ENCODE measurements around the gene BRIP1. TPM values are rescaled to one million over a fixed set of nuclear protein-coding genes. Genes with fewer than 3 reads are reported as not detected.

BRIP1 gene
- total RNA-seq, 1 experiment from 2014 or later, result 9.4 TPM

GRCh38 chr17:61843435-61843834 is 19.9 kb downstream of the BRIP1 start:
- H3K36me3 ChIP-seq (ENCODE audit: control insufficient read depth, insufficient read depth, low read length), result no peaks in the 10 kb centered on the region
- intact Hi-C loops (cut with micrococcal nuclease; ENCODE audit: unreplicated experiment) (no loop called here), in situ Hi-C loops (cut with HindIII; ENCODE audit: low pct_unique_long_range_greater_than_20kb, low sequenced_read_pairs) (no loop called here)
- ATAC-seq (no peak), DNase-seq (ENCODE audit: low read depth, low spot score) (no peak)
- TF ChIP-seq SIN3A (IDR thresholded peaks at IDR 0.05; ENCODE audit: borderline replicate concordance, insufficient read depth, low read depth, low read length), result no peak
- TF ChIP-seq TCF7L2 (IDR thresholded peaks at IDR 0.05; ENCODE audit: low read depth, low read length), result no peak
- no peak for TF ChIP-seq REST (IDR thresholded peaks at IDR 0.05; ENCODE audit: insufficient read depth in 1 of 2, low read depth in 2 of 2, low read length in 1 of 2)
- no peak for TF ChIP-seq POLR2AphosphoS5 (IDR thresholded peaks at IDR 0.05; ENCODE audit: low read depth, low read length)
- no peak for TF ChIP-seq CTCF (IDR thresholded peaks at IDR 0.05)
- no peak overlapping the region for H3K4me3 ChIP-seq (ENCODE audit: low read depth in 2 of 2, low read length in 2 of 2)
- POLR2A ChIA-PET, result no interaction called here
- CTCF ChIA-PET, result no interaction called here
- no peaks in the 10 kb centered on the region for H3K27me3 ChIP-seq (ENCODE audit: control insufficient read depth, insufficient read depth, low read length)
- no peaks in the 10 kb centered on the region for H3K9me3 ChIP-seq (ENCODE audit: control insufficient read depth, insufficient read depth, low read depth, low read length)
- BruUV-seq (replicated peaks), result no TSS peak
- no peak overlapping the region for H3K27ac ChIP-seq (ENCODE audit: low read length)
- no peaks in the 10 kb centered on the region for H3K4me1 ChIP-seq (ENCODE audit: control insufficient read depth, insufficient read depth, low read length)

- H3K4me3 ChIP-seq (ENCODE audit: low read depth in 2 of 2, low read length in 2 of 2), result no peak overlapping the region
- ATAC-seq (no peak), DNase-seq (ENCODE audit: low read depth, low spot score) (no peak)
- H3K9me3 ChIP-seq (ENCODE audit: control insufficient read depth, insufficient read depth, low read depth, low read length), result no peaks in the 10 kb centered on the region
- TF ChIP-seq REST (IDR thresholded peaks at IDR 0.05; ENCODE audit: insufficient read depth in 1 of 2, low read depth in 2 of 2, low read length in 1 of 2) (no peak), CTCF (IDR thresholded peaks at IDR 0.05) (no peak)
- BruUV-seq (replicated peaks), result no TSS peak
- in situ Hi-C loops (cut with HindIII; ENCODE audit: low pct_unique_long_range_greater_than_20kb, low sequenced_read_pairs) (no loop called here), intact Hi-C loops (cut with micrococcal nuclease; ENCODE audit: unreplicated experiment) (no loop called here)
- CTCF ChIA-PET, result no interaction called here
- H3K4me1 ChIP-seq (ENCODE audit: control insufficient read depth, insufficient read depth, low read length), result no peaks in the 10 kb centered on the region
- POLR2A ChIA-PET, result no interaction called here
- no peak overlapping the region for H3K27ac ChIP-seq (ENCODE audit: low read length)
- H3K36me3 ChIP-seq (ENCODE audit: control insufficient read depth, insufficient read depth, low read length), result no peaks in the 10 kb centered on the region
- no peaks in the 10 kb centered on the region for H3K27me3 ChIP-seq (ENCODE audit: control insufficient read depth, insufficient read depth, low read length)
Measured at GRCh38 chr17:61842899-61843298, 20.4 kb downstream of the BRIP1 start.
